Islet precursor cell (in vitro differentiated cells): Measurements from ENCODE around the gene QRFP.

ENCODE experiments used
- DNase-seq: peaks from one replicate; pipeline ENCODE4 v3.0.0-alpha.2; 2018

QRFP gene

GRCh38 chr9:130888146-130888885, 8.3 kb downstream of the QRFP start:
- no peak for DNase-seq

- DNase-seq: no peak
These were observed 9.0 kb downstream of the QRFP start for GRCh38 chr9:130887494-130888144.

GRCh38 chr9:130886981-130887380, 9.6 kb downstream of the QRFP start:
- DNase-seq: no peak

- peak; percentile 55 for DNase-seq
These were observed 10.9 kb downstream of the QRFP start for GRCh38 chr9:130885484-130886375.

DNA sequence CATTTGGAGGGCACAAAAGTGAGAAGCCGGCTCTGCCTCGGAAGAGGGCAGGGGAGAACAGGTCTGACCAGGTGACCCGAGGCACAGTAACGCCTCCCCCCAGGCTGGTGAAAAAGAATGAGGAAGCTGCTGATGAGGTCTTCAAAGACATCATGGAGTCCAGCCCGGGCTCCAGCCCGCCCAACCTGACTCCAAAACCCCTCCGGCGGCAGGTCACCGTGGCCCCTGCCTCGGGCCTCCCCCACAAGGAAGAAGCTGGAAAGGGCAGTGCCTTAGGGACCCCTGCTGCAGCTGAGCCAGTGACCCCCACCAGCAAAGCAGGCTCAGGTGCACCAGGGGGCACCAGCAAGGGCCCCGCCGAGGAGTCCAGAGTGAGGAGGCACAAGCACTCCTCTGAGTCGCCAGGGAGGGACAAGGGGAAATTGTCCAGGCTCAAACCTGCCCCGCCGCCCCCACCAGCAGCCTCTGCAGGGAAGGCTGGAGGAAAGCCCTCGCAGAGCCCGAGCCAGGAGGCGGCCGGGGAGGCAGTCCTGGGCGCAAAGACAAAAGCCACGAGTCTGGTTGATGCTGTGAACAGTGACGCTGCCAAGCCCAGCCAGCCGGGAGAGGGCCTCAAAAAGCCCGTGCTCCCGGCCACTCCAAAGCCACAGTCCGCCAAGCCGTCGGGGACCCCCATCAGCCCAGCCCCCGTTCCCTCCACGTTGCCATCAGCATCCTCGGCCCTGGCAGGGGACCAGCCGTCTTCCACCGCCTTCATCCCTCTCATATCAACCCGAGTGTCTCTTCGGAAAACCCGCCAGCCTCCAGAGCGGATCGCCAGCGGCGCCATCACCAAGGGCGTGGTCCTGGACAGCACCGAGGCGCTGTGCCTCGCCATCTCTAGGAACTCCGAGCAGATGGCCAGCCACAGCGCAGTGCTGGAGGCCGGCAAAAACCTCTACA, 11.8 kb downstream of the QRFP start:
- DNase-seq: peak; percentile 57

- no peak for DNase-seq
These were observed 12.5 kb downstream of the QRFP start for GRCh38 chr9:130884111-130884531.

DNA sequence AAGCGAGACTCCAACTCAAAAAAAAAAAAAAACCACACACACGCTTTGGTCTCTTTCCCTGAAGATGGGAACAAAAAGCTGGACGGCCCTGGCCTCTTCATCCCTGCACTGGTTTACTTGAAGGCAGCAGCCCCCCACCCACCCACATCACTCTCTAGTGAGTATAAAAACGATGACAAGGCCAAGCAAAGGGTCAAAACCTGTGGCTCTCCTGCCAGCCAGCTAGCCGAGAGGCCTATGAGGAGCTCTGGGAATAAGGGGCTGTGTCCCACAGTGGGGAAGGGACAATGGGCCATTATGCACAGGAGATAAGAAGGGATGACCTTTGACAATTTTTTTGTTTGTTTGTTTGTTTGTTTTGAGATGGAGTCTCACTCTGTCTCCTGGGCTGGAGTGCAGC, 13.1 kb downstream of the QRFP start:
- no peak for DNase-seq

DNA sequence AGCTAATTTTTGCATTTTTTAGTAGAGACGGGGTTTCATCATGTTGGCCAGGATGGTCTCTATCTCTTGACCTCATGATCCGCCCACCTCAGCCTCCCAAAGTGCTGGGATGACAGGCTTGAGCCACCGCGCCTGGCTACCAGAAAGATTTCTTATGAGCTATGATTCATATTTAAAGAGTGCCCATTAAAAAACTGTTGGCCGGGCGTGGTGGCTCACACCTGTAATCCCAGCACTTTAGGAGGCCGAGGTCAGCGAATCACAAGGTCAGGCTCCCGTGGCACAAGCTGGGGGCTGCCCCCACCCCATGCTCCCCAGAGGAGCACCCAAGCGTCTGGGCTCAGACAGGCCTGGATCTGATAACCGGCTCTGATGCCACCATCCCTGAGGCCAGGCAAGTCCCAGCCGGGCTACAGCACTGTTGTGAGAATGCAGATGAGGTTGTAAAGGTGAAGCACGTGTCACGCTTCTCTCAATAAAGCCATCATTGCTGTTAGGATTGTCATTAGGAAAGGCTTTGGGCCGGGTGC, 13.9 kb downstream of the QRFP start:
- DNase-seq: no peak

- DNase-seq: no peak
These were observed 15.1 kb downstream of the QRFP start for GRCh38 chr9:130881516-130881915.

- no peak for DNase-seq
These were observed 15.9 kb downstream of the QRFP start for GRCh38 chr9:130880599-130881220.

DNA sequence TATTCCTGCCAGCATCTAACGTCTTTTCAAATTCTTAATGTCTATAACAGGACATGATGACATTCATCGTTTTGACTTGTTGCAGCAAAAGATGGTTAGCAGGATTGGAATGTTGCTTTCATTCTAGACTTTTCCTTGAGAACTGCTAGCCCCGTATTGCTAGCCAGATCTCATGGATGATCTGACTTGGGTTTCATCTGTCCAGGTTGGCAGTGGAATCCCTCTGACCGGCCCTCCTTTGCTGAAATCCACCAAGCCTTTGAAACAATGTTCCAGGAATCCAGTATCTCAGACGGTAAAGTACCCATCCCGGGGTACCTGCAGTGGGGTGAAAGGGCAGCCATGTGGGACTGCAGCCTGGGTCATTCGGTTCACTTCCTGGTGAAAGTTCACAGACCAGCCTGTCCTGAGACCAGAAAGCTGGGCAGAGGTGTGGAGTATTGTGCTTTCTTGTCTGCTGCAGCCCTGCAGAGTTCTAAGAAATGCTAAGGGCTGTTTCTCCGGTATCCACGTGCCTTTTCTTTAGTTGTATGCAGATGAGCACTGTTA, 16.7 kb downstream of the QRFP start:
- no peak for DNase-seq

GRCh38 chr9:130878295-130878694, 18.3 kb downstream of the QRFP start:
- no peak for DNase-seq

DNA sequence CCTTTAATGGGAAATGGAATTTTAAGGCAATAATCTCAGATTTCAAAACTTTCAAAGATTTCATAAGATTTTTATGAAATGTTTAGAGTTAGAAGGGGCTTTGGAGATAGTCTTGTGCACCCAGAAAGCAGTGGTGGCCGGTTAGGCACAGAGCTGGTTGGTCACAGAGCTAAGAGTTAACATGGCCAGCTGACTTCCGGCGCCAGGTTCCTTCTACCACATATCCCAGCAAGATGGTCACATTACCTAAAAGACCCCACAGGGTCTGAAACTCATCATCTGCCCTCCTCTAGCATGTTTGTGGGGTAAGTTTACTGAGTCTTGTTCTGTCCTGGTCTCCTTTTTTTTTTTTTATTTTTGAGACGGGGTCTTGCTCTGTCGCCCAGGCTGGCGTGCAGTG, 19.3 kb downstream of the QRFP start:
- DNase-seq: no peak

DNA sequence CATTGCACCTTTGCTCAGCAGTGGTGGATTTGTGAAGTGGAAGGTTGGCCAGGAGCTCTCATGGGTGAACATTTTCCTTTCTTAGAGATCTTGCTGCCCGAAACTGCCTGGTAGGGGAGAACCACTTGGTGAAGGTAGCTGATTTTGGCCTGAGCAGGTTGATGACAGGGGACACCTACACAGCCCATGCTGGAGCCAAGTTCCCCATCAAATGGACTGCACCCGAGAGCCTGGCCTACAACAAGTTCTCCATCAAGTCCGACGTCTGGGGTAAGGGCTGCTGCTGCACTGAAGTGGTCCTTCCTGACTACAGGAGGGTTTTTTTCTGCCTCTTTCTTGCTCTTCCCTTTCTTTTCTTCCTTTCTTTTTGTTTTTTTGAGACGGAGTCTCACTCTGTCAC, 21.8 kb downstream of the QRFP start:
- DNase-seq: no peak

DNA sequence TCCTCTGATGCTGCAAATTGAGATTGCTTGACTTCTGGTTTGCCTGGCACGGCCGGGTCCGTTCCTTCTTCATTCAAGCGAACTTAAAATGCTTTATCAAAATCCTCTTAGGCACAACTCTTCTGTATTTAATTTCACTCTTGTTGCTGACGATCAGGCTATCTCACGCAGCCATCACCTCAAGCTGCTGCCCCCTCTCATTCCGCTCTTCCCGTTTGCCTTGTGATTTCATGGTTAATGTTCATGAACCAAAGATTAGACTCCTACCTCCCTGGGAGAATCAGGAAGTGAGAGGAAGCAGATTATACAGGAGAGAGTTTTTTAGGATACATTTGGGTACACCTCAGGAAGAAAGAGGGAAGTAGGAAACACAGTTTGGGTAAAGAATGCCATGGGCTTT, 22.6 kb downstream of the QRFP start:
- no peak for DNase-seq

GRCh38 chr9:130872912-130873503, 23.6 kb downstream of the QRFP start:
- no peak for DNase-seq

- DNase-seq: no peak
These were observed 24.1 kb downstream of the QRFP start for GRCh38 chr9:130872508-130872907.

DNA sequence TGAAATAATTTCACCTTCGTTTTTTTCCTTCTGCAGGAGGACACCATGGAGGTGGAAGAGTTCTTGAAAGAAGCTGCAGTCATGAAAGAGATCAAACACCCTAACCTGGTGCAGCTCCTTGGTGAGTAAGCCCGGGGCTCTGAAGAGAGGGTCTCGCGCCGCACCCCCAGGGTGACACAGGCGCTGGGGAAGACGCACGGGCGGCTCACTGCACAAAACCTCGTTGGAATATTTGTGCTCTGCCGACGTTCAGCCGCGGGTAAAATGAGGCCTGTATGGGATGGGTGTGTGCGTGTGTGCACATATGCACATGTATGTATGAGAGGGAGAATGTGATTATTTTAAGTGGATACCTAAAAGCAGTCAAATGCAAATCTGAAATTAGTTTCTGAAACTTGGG, 24.5 kb downstream of the QRFP start:
- no peak for DNase-seq

DNA sequence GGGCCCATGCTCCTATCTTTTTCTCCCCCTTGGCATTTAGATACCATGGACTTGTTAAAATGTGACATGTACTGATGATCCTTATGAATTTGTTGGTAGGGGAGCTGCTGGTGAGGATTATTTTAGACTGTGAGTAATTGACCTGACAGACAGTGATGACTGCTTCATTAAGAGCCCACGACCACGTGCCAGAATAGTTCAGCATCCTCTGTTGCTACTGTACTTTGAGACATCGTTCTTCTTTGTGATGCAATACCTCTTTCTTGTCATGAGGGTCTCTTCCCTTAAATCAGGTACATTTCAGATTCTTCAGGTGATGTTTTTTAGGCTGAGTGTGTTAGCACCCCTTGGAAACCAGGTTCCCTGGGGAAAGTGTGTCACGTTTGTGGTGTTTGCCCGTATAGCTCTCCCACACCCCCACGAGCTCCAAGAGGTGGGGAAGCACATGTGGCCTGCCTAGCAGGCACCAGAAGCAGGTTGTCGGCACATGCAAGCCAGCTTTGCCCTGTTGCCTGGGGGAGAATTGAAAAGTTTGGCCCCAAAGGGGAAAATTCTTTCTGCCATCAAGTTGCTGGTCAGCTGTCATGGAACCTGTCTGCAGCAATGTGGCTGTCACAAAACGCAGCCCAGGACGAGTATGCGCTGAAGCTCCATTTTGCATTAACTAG, 25.1 kb downstream of the QRFP start:
- no peak for DNase-seq
